ENCODE results near the gene CNOT8.

DNA sequence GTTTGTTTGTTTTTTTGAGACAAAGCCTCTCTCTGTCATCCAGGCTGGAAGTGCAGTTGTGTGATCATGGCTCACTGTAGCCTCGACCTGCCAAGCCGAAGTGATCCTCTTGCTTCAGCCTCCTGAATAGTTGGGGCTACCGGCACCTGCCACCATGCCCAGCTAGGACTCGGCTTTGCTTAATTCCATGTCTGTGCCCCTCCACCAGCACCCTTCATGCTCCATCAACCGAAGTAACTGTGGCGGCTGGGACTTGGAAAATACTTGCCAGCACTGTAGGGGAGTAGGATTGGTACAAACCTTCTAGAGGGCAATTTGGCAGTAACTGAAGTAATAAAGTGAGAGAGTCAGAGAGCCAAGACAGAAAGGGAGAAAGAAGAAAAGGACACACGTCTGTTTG lies 27.0 kb upstream of the CNOT8 start:
- TF ChIP-seq EZH2phosphoT487 (IDR thresholded peaks at IDR 0.05; ENCODE audit: borderline replicate concordance) (no peak), ZFX (IDR thresholded peaks at IDR 0.05) (no peak), POLR2AphosphoS5 (IDR thresholded peaks at IDR 0.05; ENCODE audit: low read depth, low read length) (no peak), SIN3A (IDR thresholded peaks at IDR 0.05; ENCODE audit: low read depth) (no peak)
- TF ChIP-seq, protein P1, sequence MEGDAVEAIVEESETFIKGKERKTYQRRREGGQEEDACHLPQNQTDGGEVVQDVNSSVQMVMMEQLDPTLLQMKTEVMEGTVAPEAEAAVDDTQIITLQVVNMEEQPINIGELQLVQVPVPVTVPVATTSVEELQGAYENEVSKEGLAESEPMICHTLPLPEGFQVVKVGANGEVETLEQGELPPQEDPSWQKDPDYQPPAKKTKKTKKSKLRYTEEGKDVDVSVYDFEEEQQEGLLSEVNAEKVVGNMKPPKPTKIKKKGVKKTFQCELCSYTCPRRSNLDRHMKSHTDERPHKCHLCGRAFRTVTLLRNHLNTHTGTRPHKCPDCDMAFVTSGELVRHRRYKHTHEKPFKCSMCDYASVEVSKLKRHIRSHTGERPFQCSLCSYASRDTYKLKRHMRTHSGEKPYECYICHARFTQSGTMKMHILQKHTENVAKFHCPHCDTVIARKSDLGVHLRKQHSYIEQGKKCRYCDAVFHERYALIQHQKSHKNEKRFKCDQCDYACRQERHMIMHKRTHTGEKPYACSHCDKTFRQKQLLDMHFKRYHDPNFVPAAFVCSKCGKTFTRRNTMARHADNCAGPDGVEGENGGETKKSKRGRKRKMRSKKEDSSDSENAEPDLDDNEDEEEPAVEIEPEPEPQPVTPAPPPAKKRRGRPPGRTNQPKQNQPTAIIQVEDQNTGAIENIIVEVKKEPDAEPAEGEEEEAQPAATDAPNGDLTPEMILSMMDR (IDR thresholded peaks at IDR 0.05 in 2 of 3, conservative IDR thresholded peaks at IDR 0.05 in 1 of 3; ENCODE audit: borderline replicate concordance in 1 of 3, insufficient read depth in 1 of 3, low read depth in 2 of 3, low read length in 2 of 3) = no peak
